ENCODE results near the gene RAB6B.

- no peak for TF ChIP-seq CTCF (IDR thresholded peaks at IDR 0.05)
- TF ChIP-seq POLR2A (IDR thresholded peaks at IDR 0.05) = no peak
Measured at GRCh38 chr3:133855772-133856171, 39.9 kb downstream of the RAB6B start.
